Naive thymus-derived CD8-positive, alpha-beta T cell (primary cell): Measurements from ENCODE around the gene KAZN. TPM values are rescaled to one million over a fixed set of nuclear protein-coding genes. Genes with fewer than 3 reads are reported as not detected.
A peak's percentile ranks its signal among the peaks of the same experiment; 100 is the strongest.

Experiments
- ATAC-seq, 2 donors: fragments of 150-1000 bp; cut with Tn5 transposase in 1 of 2; sonication (Bioruptor Pico), chemical (Tn5 transposase) in 1 of 2; 1 replicate in 1 of 2; 2 replicates in 1 of 2; pipeline ENCODE4 v1.10.0; 2021; ENCODE audit warnings: mild to moderate bottlenecking in 2 of 2, moderate library complexity in 2 of 2
- POLR2A ChIA-PET: fragments of 350-600 bp; sonication (Branson Sonifier 250); formaldehyde crosslinking; loops from one replicate; lab custom pipeline; 2021; ENCODE audit warnings: antibody characterized with exemption; lab: Charles Lee
- DNase-seq, 10 donors: peaks; one replicate each; pipeline versions ENCODE4 v3.0.0 to v3.0.0-alpha.2; 2020 to 2022
- H3K27ac Mint-ChIP-seq, 10 donors: one replicate each; pipeline ENCODE4 v1.8.0; 2020 to 2022; ENCODE audit warnings: mild to moderate bottlenecking in 10 of 10, mixed read lengths in 10 of 10, moderate library complexity in 4 of 10, inconsistent platforms in 1 of 10
- H3K27me3 Mint-ChIP-seq, 5 donors: one replicate each; pipeline ENCODE4 v1.8.0; 2021 to 2022; ENCODE audit warnings: mixed read lengths in 5 of 5
- H3K36me3 Mint-ChIP-seq, 3 donors: one replicate each; pipeline ENCODE4 v1.8.0; 2020 to 2022; ENCODE audit warnings: mixed read lengths in 3 of 3, mild to moderate bottlenecking in 2 of 3, inconsistent platforms in 1 of 3
- H3K4me1 Mint-ChIP-seq, 4 donors: one replicate each; pipeline ENCODE4 v1.8.0; 2021 to 2022; ENCODE audit warnings: mixed read lengths in 4 of 4
- H3K4me3 Mint-ChIP-seq, 10 donors: one replicate each; pipeline ENCODE4 v1.8.0; 2020 to 2022; ENCODE audit warnings: mild to moderate bottlenecking in 10 of 10, mixed read lengths in 10 of 10, moderate library complexity in 6 of 10, inconsistent platforms in 1 of 10
- H3K9me3 Mint-ChIP-seq, 9 donors: one replicate each; pipeline ENCODE4 v1.8.0; 2020 to 2022; ENCODE audit warnings: mixed read lengths in 9 of 9, mild to moderate bottlenecking in 3 of 9, inconsistent platforms in 1 of 9, moderate library complexity in 1 of 9
- polyA plus RNA-seq, 3 donors: library from polyadenylated mRNA; unstranded; fragments of 300-500 nt; fragmentation: Illumina TruSeq; gene quantifications; one replicate each; pipeline ENCODE4 v1.2.3, GENCODE V29; 2021
- total RNA-seq, 8 experiments: library from RNA in 2 of 8; stranded (reverse) in 2 of 8; gene quantifications; one replicate each; pipeline ENCODE4 v1.2.3 and lab custom pipeline; 2021 to 2026

KAZN gene
- total and polyA plus RNA-seq, 5 experiments from 2014 or later: 0.02 to 0.63 (median 0.12) TPM; not detected in 1

- ATAC-seq: no peak
- H3K4me3 Mint-ChIP-seq: no peak overlapping the region
These were observed 321.3 kb downstream of the KAZN start for GRCh38 chr1:14919751-14920150.

GRCh38 chr1:14921057-14921456 lies 322.6 kb downstream of the KAZN start:
- ATAC-seq: no peak
- POLR2A ChIA-PET: no interaction called here
- H3K4me3 Mint-ChIP-seq: no peak overlapping the region

More at GRCh38 chr1:14919751-14920150, 321.3 kb downstream of the KAZN start:
- Mint-ChIP-seq H3K27me3 (peaks cover 3 to 35% (median 18%) of the 10 kb centered on the region in 5 donors), H3K36me3 (no peaks in the 10 kb centered on the region), H3K9me3 (peaks cover 0 to 2% (median 0%) of the 10 kb centered on the region in 9 donors), H3K27ac (no peak overlapping the region), H3K4me1 (peaks cover 0 to 8% (median 2%) of the 10 kb centered on the region in 4 donors)
- no peak for DNase-seq
- POLR2A ChIA-PET: no interaction called here

GRCh38 chr1:14922942-14923726 lies 324.6 kb downstream of the KAZN start:
- DNase-seq (no peak), ATAC-seq (no peak)

More at GRCh38 chr1:14921057-14921456, 322.6 kb downstream of the KAZN start:
- Mint-ChIP-seq H3K27me3 (peaks cover 12 to 48% (median 28%) of the 10 kb centered on the region in 5 donors), H3K36me3 (no peaks in the 10 kb centered on the region), H3K27ac (peak overlapping the region in 1 of 10 donors; percentile 6), H3K9me3 (peaks cover 0 to 2% (median 0%) of the 10 kb centered on the region in 9 donors), H3K4me1 (peaks cover 4 to 13% (median 9%) of the 10 kb centered on the region in 4 donors)
- no peak for DNase-seq

GRCh38 chr1:14923727-14924452 lies 325.4 kb downstream of the KAZN start:
- ATAC-seq (peak; percentile 70 to 87), DNase-seq (peak in 3 of 10 donors; percentile 9 to 20 (median 12))
- Mint-ChIP-seq H3K9me3 (peaks cover 0 to 2% (median 0%) of the 10 kb centered on the region in 9 donors), H3K4me3 (peak overlapping the region; percentile 64 to 80 (median 75)), H3K27ac (peak overlapping the region in 1 of 10 donors; percentile 53), H3K4me1 (peaks cover 4 to 13% (median 9%) of the 10 kb centered on the region in 4 donors), H3K27me3 (peaks cover 22 to 77% (median 41%) of the 10 kb centered on the region in 5 donors), H3K36me3 (no peaks in the 10 kb centered on the region)
- POLR2A ChIA-PET: no interaction called here

More at GRCh38 chr1:14922942-14923726, 324.6 kb downstream of the KAZN start:
- Mint-ChIP-seq H3K27me3 (peaks cover 22 to 69% (median 42%) of the 10 kb centered on the region in 5 donors), H3K9me3 (peaks cover 0 to 2% (median 0%) of the 10 kb centered on the region in 9 donors), H3K4me1 (peaks cover 4 to 13% (median 9%) of the 10 kb centered on the region in 4 donors), H3K4me3 (peak overlapping the region; percentile 64 to 80 (median 75)), H3K27ac (peak overlapping the region in 1 of 10 donors; percentile 53), H3K36me3 (no peaks in the 10 kb centered on the region)
- POLR2A ChIA-PET: no interaction called here

GRCh38 chr1:14924455-14925331 lies 326.2 kb downstream of the KAZN start:
- no peak for DNase-seq
- Mint-ChIP-seq H3K4me1 (peaks cover 4 to 13% (median 9%) of the 10 kb centered on the region in 4 donors), H3K27me3 (peaks cover 22 to 77% (median 41%) of the 10 kb centered on the region in 5 donors), H3K36me3 (no peaks in the 10 kb centered on the region), H3K4me3 (peak overlapping the region; percentile 22 to 81 (median 54)), H3K9me3 (peaks cover 0 to 2% (median 0%) of the 10 kb centered on the region in 9 donors), H3K27ac (no peak overlapping the region)
- peak; percentile 32 to 46 for ATAC-seq
- POLR2A ChIA-PET: no interaction called here

GRCh38 chr1:14925336-14926136 lies 327.1 kb downstream of the KAZN start:
- peaks cover 22 to 75% (median 38%) of the 10 kb centered on the region in 5 donors for H3K27me3 Mint-ChIP-seq
- peak overlapping the region in 8 of 10 donors; percentile 43 to 81 (median 64) for H3K4me3 Mint-ChIP-seq

GRCh38 chr1:14926229-14926628 lies 327.7 kb downstream of the KAZN start:
- Mint-ChIP-seq H3K27ac (no peak overlapping the region), H3K36me3 (no peaks in the 10 kb centered on the region), H3K4me3 (peak overlapping the region in 7 of 10 donors; percentile 1 to 66 (median 43)), H3K4me1 (peaks cover 4 to 13% (median 9%) of the 10 kb centered on the region in 4 donors), H3K27me3 (peaks cover 22 to 68% (median 38%) of the 10 kb centered on the region in 5 donors), H3K9me3 (no peaks in the 10 kb centered on the region)
- ATAC-seq: no peak
- POLR2A ChIA-PET: no interaction called here
- DNase-seq: no peak

More at GRCh38 chr1:14925336-14926136, 327.1 kb downstream of the KAZN start:
- H3K4me1 Mint-ChIP-seq: peaks cover 4 to 13% (median 9%) of the 10 kb centered on the region in 4 donors
- ATAC-seq (no peak), DNase-seq (no peak)
- peaks cover 0 to 2% (median 0%) of the 10 kb centered on the region in 9 donors for H3K9me3 Mint-ChIP-seq
- no peaks in the 10 kb centered on the region for H3K36me3 Mint-ChIP-seq
- no peak overlapping the region for H3K27ac Mint-ChIP-seq
- POLR2A ChIA-PET: no interaction called here

GRCh38 chr1:14926818-14927575 lies 328.5 kb downstream of the KAZN start:
- Mint-ChIP-seq H3K4me3 (peak overlapping the region in 1 of 10 donors; percentile 24), H3K9me3 (no peaks in the 10 kb centered on the region), H3K27me3 (peaks cover 22 to 61% (median 34%) of the 10 kb centered on the region in 5 donors), H3K36me3 (no peaks in the 10 kb centered on the region), H3K4me1 (peaks cover 4 to 13% (median 9%) of the 10 kb centered on the region in 4 donors), H3K27ac (no peak overlapping the region)
- POLR2A ChIA-PET: no interaction called here
- no peak for ATAC-seq
- no peak for DNase-seq

- H3K36me3 Mint-ChIP-seq: no peaks in the 10 kb centered on the region
- DNase-seq (no peak), ATAC-seq (no peak)
- no peak overlapping the region for H3K4me3 Mint-ChIP-seq
- POLR2A ChIA-PET: no interaction called here
- H3K9me3 Mint-ChIP-seq: no peaks in the 10 kb centered on the region
- peaks cover 21 to 47% (median 34%) of the 10 kb centered on the region in 5 donors for H3K27me3 Mint-ChIP-seq
- H3K27ac Mint-ChIP-seq: peak overlapping the region in 1 of 10 donors; percentile 85
- peaks cover 4 to 9% (median 7%) of the 10 kb centered on the region in 4 donors for H3K4me1 Mint-ChIP-seq
These were observed 329.9 kb downstream of the KAZN start for GRCh38 chr1:14928412-14928811.

- ATAC-seq (no peak), DNase-seq (no peak)
- H3K4me3 Mint-ChIP-seq: no peak overlapping the region
- no peaks in the 10 kb centered on the region for H3K36me3 Mint-ChIP-seq
- peaks cover 4 to 8% (median 6%) of the 10 kb centered on the region in 4 donors for H3K4me1 Mint-ChIP-seq
- POLR2A ChIA-PET: no interaction called here
- H3K9me3 Mint-ChIP-seq: no peaks in the 10 kb centered on the region
- peaks cover 19 to 43% (median 34%) of the 10 kb centered on the region in 5 donors for H3K27me3 Mint-ChIP-seq
- no peak overlapping the region for H3K27ac Mint-ChIP-seq
These were observed 330.5 kb downstream of the KAZN start for GRCh38 chr1:14928886-14929546.
